Lower leg skin (tissue), 4 donors: ENCODE data around the gene DCUN1D3. TPM values are rescaled to one million over a fixed set of nuclear protein-coding genes. Genes with fewer than 3 reads are reported as not detected.
"Not testable (repeated sequence)": the region's sequence is repeated elsewhere in the genome, so short reads cannot be mapped to it uniquely, and the experiment has no call there.

Source experiments
- DNase-seq, 2 donors: peaks; one replicate each; pipeline ENCODE4 v3.0.0-alpha.2; 2019; ENCODE audit warnings: low spot score in 2 of 2
- H3K4me3 ChIP-seq: fragments of 200-600 bp; sonication (generic); 2 replicates; pipeline ENCODE4 v1.5.1; 2017; ENCODE audit warnings: mild to moderate bottlenecking, low read depth; ENCODE audit not compliant: poor library complexity, severe bottlenecking
- CTCF ChIP-seq, 3 donors: fragments of 450-650 bp; IDR thresholded peaks; one replicate each; pipeline ENCODE4 v1.5.1; 2016; ENCODE audit warnings: antibody characterized with exemption in 3 of 3, mild to moderate bottlenecking in 3 of 3, moderate library complexity in 2 of 3
- POLR2A ChIP-seq, 2 donors: fragments of 450-650 bp; IDR thresholded peaks; one replicate each; pipeline ENCODE4 v1.6.1; 2016 to 2017; ENCODE audit warnings: antibody characterized with exemption in 2 of 2, mild to moderate bottlenecking in 1 of 2, moderate library complexity in 1 of 2
- WGBS, 2 donors: methylation state at CpG; one replicate each; pipeline ENCODE4 v1.1.5; 2018; 5-methylcytosine and 5-hydroxymethylcytosine counted together
- intact Hi-C: fragments of 100-400 bp; cut with DNase I; formaldehyde crosslinking; loops from one replicate; pipeline ENCODE4 v1.15.0; 2023; ENCODE audit warnings: low total_unique reads
- total RNA-seq, 4 donors: library from RNA; depleted of rRNA; stranded (reverse); fragments of >200 nt; gene quantifications; one replicate each; pipeline ENCODE4 v1.1.0, GENCODE V29; 2016

The DCUN1D3 gene
- total RNA-seq: 10 to 100 TPM; 18.2 to 20.8 (median 18.3) TPM

- peak within 1 kb of the TSS; percentile 55 for H3K4me3 ChIP-seq
- 0% methylated on average over 55 to 62 of the region's 62 CpGs for WGBS, 2 donors
- TF ChIP-seq CTCF (IDR thresholded peaks at IDR 0.05) (no peak), POLR2A (IDR thresholded peaks at IDR 0.05) (peak in 1 of 2 donors; percentile 58)
- DNase-seq: peak; percentile 96 to 99
- intact Hi-C loops: loop anchor here (10.0 kb wide), 1 partner anchor 1294 kb away; no protein-coding TSS in a partner anchor
Observed at GRCh38 chr16:20900299-20901067, at the start of gene DCUN1D3, which contains the start of gene LYRM1. DCUN1D3 (minus strand) TSS chr16:20900358; CDS start chr16:20862538, 37,820 bp downstream. LYRM1 (plus strand) TSS chr16:20900771; CDS start chr16:20915556, 14,785 bp downstream.

GRCh38 chr16:20949660-20950059, 49.5 kb upstream of the DCUN1D3 start:
- no peak overlapping the region for H3K4me3 ChIP-seq
- intact Hi-C loops: no loop called here
- TF ChIP-seq POLR2A (IDR thresholded peaks at IDR 0.05): no peak
- no peak for TF ChIP-seq CTCF (IDR thresholded peaks at IDR 0.05)
- 82 to 89% methylated on average over 3 of the region's 3 CpGs for WGBS, 2 donors
- no peak for DNase-seq

GRCh38 chr16:20948444-20948843, 48.3 kb upstream of the DCUN1D3 start:
- H3K4me3 ChIP-seq: no peak overlapping the region
- no peak for DNase-seq
- 81 to 92% methylated on average over 9 of the region's 9 CpGs for WGBS, 2 donors
- intact Hi-C loops: no loop called here
- TF ChIP-seq CTCF (IDR thresholded peaks at IDR 0.05): no peak
- no peak for TF ChIP-seq POLR2A (IDR thresholded peaks at IDR 0.05)

GRCh38 chr16:20946015-20946629, 46.0 kb upstream of the DCUN1D3 start:
- TF ChIP-seq CTCF (IDR thresholded peaks at IDR 0.05) (no peak), POLR2A (IDR thresholded peaks at IDR 0.05) (no peak)
- DNase-seq: no peak
- no peak overlapping the region for H3K4me3 ChIP-seq
- 88 to 89% methylated on average over 8 of the region's 8 CpGs for WGBS, 2 donors
- intact Hi-C loops: no loop called here

GRCh38 chr16:20945575-20945875, 45.4 kb upstream of the DCUN1D3 start:
- 93 to 96% methylated on average over 11 of the region's 11 CpGs for WGBS, 2 donors
- DNase-seq, intact Hi-C loops, H3K4me3 ChIP-seq: not testable (repeated sequence)

- TF ChIP-seq POLR2A (IDR thresholded peaks at IDR 0.05) (no peak), CTCF (IDR thresholded peaks at IDR 0.05) (no peak)
- intact Hi-C loops: no loop called here
- WGBS, 2 donors: 82 to 92% methylated on average over 5 of the region's 5 CpGs
Observed at GRCh38 chr16:20944861-20945574, 44.9 kb upstream of the DCUN1D3 start.

More at GRCh38 chr16:20944861-20945574, 44.9 kb upstream of the DCUN1D3 start:
- no peak for DNase-seq
- no peak overlapping the region for H3K4me3 ChIP-seq
